Liver (tissue), 3 donors: ENCODE measurements around the gene IREB2.

Source experiments
- EGR1 ChIP-seq, 2 donors: IDR thresholded peaks; 2 replicates each; pipeline ENCODE4 v1.6.1; 2016 to 2018; ENCODE audit warnings: antibody characterized with exemption in 2 of 2, low read depth in 2 of 2
- GABPA ChIP-seq, 2 donors: IDR thresholded peaks in 1 of 2; conservative IDR thresholded peaks in 1 of 2; 2 replicates each; pipeline ENCODE4 v1.6.1; 2016; ENCODE audit warnings: antibody characterized with exemption in 2 of 2, mild to moderate bottlenecking in 1 of 2, moderate library complexity in 1 of 2
- HNF4G ChIP-seq: IDR thresholded peaks from 2 replicates; pipeline ENCODE4 v1.6.1; 2016; ENCODE audit warnings: antibody characterized with exemption
- RAD21 ChIP-seq, 2 donors: IDR thresholded peaks; 2 replicates each; pipeline ENCODE4 v1.6.1; 2016; ENCODE audit warnings: antibody characterized with exemption in 2 of 2, mild to moderate bottlenecking in 2 of 2
- TAF1 ChIP-seq: conservative IDR thresholded peaks from 2 replicates; pipeline ENCODE4 v1.6.1; 2016; ENCODE audit warnings: antibody characterized with exemption, mild to moderate bottlenecking
- YY1 ChIP-seq: IDR thresholded peaks from 2 replicates; pipeline ENCODE4 v1.6.1; 2016; ENCODE audit warnings: antibody characterized with exemption, mild to moderate bottlenecking
- TF ChIP-seq, protein P1 (sequence below): fragments of 150-350 bp; IDR thresholded peaks from 2 replicates; pipeline ENCODE4 v1.5.1; 2017; ENCODE audit warnings: improper control_type of control experiment, low read depth, low read length; ENCODE audit not compliant: missing input control
- TF ChIP-seq, protein P2 (sequence below): IDR thresholded peaks from 2 replicates; pipeline ENCODE4 v1.6.1; 2016; ENCODE audit warnings: antibody characterized with exemption, mild to moderate bottlenecking
- TF ChIP-seq, protein P3 (sequence below): IDR thresholded peaks from 2 replicates; pipeline ENCODE4 v1.6.1; 2016; ENCODE audit warnings: antibody characterized with exemption
- donor health status: healthy.
- donor health status: healthy.

DNA sequence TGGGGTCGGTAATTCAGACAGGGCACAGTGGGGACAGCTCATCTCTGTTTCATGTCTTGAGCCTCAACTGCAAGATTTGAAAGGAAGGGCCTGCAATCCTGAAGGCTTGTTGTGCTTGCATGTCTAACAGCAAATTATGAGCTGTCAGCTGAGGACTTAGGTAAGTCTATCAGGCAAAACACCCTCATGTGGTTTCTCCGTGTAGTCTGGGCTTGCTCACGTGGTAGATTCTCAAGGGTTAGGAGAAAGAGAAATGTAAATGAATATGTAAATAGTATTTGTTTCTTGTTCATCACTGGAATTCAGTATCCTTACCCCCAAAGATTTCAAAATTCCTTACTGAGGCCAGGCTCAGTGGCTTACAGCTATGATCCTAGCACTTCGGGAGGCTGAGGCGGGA is 39.3 kb downstream of the IREB2 start:
- TF ChIP-seq, protein P1, sequence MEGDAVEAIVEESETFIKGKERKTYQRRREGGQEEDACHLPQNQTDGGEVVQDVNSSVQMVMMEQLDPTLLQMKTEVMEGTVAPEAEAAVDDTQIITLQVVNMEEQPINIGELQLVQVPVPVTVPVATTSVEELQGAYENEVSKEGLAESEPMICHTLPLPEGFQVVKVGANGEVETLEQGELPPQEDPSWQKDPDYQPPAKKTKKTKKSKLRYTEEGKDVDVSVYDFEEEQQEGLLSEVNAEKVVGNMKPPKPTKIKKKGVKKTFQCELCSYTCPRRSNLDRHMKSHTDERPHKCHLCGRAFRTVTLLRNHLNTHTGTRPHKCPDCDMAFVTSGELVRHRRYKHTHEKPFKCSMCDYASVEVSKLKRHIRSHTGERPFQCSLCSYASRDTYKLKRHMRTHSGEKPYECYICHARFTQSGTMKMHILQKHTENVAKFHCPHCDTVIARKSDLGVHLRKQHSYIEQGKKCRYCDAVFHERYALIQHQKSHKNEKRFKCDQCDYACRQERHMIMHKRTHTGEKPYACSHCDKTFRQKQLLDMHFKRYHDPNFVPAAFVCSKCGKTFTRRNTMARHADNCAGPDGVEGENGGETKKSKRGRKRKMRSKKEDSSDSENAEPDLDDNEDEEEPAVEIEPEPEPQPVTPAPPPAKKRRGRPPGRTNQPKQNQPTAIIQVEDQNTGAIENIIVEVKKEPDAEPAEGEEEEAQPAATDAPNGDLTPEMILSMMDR = no peak
- TF ChIP-seq YY1 (no peak), TAF1 (no peak), GABPA (IDR thresholded peaks at IDR 0.05 in 1 of 2, conservative IDR thresholded peaks at IDR 0.05 in 1 of 2) (no peak), RAD21 (IDR thresholded peaks at IDR 0.05) (no peak), EGR1 (IDR thresholded peaks at IDR 0.05; ENCODE audit: low read depth in 2 of 2) (no peak), HNF4G (no peak)
- TF ChIP-seq, protein P2, sequence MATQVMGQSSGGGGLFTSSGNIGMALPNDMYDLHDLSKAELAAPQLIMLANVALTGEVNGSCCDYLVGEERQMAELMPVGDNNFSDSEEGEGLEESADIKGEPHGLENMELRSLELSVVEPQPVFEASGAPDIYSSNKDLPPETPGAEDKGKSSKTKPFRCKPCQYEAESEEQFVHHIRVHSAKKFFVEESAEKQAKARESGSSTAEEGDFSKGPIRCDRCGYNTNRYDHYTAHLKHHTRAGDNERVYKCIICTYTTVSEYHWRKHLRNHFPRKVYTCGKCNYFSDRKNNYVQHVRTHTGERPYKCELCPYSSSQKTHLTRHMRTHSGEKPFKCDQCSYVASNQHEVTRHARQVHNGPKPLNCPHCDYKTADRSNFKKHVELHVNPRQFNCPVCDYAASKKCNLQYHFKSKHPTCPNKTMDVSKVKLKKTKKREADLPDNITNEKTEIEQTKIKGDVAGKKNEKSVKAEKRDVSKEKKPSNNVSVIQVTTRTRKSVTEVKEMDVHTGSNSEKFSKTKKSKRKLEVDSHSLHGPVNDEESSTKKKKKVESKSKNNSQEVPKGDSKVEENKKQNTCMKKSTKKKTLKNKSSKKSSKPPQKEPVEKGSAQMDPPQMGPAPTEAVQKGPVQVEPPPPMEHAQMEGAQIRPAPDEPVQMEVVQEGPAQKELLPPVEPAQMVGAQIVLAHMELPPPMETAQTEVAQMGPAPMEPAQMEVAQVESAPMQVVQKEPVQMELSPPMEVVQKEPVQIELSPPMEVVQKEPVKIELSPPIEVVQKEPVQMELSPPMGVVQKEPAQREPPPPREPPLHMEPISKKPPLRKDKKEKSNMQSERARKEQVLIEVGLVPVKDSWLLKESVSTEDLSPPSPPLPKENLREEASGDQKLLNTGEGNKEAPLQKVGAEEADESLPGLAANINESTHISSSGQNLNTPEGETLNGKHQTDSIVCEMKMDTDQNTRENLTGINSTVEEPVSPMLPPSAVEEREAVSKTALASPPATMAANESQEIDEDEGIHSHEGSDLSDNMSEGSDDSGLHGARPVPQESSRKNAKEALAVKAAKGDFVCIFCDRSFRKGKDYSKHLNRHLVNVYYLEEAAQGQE = no peak
- TF ChIP-seq, protein P3, sequence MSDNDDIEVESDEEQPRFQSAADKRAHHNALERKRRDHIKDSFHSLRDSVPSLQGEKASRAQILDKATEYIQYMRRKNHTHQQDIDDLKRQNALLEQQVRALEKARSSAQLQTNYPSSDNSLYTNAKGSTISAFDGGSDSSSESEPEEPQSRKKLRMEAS = no peak
